ENCODE data around the gene ZMYND8.
"Not testable (repeated sequence)": the region's sequence is repeated elsewhere in the genome, so short reads cannot be mapped to it uniquely, and the experiment has no call there.

Gene ZMYND8

GRCh38 chr20:47356526-47357295 is at the start of gene ZMYND8:
ZMYND8 (minus strand) TSS chr20:47356699; CDS start chr20:47356670, 29 bp downstream.
- peak; percentile 91 for DNase-seq

DNA sequence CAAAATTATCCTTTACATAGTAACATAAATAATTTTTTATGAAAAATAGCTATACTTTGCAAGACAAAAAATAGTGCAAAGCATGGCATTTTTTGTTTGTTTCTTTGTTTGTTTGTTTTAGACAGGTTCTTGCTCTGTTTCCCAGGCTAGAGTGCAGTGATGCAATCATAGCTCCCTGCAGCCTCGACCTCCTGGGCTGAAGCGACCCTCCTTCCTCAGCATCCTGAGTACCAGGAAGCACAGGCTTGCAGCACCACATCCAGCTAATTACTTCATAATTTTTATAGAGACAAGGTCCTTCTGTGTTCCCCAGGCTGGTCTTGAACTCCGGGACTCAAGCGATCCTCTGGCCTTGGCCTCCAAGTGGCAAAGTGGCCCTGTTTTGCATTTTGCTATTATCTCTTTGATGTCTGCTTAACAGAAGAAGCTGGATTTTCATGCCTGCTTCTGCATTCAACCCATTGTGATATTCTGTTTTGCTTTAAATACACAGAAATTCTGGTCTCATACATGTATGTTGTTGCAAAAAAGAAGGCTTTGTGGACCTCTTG is 49.4 kb upstream of the ZMYND8 start:
- no peak for DNase-seq

DNA sequence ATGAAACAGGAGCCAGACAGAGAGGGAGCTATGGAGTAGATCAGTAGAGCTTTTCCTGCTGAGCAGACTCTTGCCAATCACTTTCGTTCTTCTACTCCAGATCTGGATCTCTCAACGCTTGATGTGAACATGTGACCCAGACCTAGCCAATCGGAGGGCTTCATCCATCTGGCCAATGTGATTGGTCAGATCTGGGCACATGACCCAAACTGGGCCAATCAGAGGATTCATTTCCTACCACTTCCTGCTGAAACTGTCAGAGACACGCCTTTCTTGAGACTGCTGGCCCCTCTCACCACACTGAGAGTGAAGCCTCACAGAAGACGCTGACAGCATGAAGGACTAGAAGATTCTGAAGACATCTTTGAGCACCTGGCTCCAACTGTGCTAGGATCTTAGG is 44.2 kb upstream of the ZMYND8 start:
- no peak for DNase-seq

DNA sequence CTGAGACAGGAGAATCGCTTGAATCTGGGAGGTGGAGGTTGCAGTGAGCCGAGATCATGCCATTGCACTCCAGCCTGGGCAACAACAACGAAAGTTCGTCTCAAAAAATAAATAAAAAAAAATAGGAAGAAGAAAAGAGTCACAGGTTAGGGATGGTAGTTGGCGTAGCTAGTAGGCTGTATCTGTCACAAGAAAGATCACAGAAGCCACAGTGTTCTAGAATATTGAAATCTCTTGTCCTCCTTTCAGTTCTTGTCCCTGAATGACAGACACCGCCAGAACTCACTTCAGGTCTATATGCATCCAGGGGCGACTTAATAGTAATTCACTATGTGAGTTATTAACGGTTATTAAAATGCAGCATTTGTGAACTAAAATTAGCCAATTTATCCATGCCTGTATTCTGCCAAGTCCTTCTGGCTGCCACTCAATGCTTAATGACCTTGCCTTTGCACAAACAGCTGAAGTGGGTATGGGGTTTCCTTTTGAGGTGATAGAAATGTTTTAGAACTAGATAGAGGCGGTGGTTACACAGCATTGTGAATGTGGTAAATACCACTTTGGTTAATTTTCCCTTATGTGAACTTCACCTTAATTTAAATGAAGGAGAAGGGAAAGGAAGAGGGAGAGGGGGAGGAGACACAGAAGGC is 41.3 kb upstream of the ZMYND8 start:
- peak; percentile 74 for DNase-seq

GRCh38 chr20:47396762-47397476 is 40.4 kb upstream of the ZMYND8 start:
- no peak for DNase-seq

GRCh38 chr20:47393796-47394514 is 37.5 kb upstream of the ZMYND8 start:
- not testable (repeated sequence) for DNase-seq

DNA sequence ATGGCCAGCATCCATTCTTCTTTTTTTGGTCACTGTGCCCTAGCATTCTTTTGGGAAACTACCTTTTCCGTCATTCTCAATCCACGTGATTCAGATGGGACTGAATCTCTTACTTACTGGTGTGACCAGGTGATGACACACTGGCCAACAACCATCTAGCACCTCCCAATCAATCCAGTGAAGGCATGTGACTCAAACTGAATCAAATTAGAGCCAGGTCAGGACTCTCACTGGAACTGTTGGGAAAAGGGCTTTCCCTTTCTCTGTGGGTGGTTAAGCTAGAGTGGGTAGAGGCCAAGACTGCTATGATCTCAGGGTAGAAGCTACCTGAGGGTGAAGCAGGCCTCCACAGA is 36.2 kb upstream of the ZMYND8 start:
- DNase-seq = no peak

GRCh38 chr20:47392015-47392720 is 35.7 kb upstream of the ZMYND8 start:
- DNase-seq = no peak

DNA sequence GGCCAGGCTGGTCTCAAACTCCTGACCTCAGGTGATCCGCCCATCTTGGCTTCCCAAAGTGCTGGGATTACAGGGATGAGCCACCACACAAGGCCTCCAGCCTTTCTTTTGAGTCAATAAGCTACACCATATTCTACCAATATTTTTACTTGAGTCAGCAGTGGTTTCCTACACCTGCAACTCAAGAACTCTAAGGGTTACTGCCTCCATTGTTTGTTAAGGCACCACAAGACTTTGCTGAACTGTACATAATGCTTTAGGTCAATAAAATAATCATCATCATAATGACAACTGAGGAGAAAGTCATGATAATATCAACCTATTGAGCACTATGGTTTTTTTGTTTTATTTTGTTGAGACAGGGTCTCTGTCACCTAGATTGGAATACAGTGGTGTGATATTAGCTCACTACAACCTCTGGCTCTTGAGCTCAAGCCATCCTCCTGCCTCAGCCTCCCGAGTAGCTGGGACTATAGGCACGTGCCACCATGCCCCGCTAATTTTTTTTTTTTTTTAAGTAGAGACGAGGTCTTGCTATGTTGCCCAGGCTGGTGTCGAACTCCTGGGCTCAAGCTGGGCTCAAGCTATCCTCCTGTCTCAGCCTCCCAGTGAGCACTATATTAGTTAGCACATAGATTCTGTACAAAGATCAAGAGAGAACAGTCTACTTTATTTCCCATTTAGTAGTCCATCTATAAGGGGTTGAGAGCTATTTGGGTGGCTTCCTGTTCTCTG is 34.9 kb upstream of the ZMYND8 start:
- DNase-seq = no peak

DNA sequence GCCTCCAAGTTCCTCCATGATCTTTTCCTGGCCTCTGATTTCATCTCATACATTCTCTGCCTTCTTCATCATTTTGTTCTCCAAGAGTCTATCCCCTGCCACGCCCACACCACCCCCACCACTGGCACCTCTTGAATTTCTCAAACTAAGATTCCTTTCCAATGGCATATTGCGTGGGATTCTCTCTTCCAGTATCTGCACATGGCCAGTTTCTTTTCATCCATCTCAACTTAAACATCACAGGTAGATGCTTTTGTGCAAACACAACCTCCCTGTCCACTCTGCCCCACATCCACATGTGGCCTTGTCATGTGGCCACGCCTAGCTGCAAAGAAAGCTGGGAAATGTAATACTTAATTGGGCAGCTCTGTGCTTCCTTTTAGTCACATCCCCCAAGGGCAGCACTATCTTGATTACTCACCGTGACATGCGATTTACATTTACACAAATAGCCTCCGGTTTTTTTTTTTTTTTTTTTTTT is 33.4 kb upstream of the ZMYND8 start:
- no peak for DNase-seq

GRCh38 chr20:47385968-47386367 is 29.5 kb upstream of the ZMYND8 start:
- not testable (repeated sequence) for DNase-seq

DNA sequence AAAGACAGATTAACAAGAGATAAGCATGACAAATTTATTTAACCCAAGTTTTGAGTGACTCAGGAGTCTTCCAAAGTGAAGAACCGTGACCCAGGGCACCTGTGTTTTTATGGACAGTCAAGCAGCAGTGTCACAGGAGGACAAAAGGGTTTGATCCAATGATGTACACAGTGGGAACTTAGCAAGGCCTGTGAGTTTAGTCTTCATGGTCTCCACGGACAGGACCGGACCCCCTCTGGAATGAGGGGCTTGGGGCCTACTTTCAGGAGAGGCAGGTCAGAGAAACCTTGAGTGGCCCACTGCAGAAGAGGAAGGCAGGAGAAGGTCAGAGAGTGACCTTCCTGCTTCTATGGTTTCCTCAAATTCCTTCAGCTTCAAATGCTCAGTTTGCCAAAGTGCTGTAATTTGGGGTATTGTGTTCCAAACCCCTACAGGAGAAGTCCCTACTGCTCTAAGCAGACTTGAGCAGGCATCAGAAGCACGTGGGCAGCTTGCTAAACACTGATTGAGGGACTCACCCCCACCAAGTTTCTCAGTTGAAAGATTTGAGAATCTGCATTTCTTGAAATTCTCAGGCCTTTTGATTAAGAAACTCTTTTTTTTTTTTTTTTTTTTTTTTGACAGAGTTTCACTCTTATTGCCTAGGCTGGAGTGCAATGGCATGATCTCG is 26.4 kb upstream of the ZMYND8 start:
- no peak for DNase-seq

DNA sequence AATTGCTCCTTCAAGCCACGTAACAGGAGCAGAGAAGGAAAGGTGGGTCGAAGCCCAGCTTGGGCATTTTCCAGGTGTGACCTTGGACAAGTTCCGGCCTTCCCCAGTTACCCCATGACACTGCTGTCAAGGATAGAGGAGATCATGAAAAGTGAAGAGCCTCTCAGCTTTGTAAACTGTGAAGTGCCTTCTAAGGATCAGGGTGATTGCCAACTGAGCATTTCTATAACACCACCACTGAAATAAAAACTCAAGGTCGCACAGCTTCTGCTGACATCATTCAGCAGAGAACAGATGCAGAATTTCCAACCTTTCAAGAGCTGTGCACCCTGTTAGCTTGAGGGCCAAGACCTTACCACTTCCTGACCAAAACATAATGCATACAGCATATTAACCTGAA is 24.0 kb upstream of the ZMYND8 start:
- DNase-seq = no peak

DNA sequence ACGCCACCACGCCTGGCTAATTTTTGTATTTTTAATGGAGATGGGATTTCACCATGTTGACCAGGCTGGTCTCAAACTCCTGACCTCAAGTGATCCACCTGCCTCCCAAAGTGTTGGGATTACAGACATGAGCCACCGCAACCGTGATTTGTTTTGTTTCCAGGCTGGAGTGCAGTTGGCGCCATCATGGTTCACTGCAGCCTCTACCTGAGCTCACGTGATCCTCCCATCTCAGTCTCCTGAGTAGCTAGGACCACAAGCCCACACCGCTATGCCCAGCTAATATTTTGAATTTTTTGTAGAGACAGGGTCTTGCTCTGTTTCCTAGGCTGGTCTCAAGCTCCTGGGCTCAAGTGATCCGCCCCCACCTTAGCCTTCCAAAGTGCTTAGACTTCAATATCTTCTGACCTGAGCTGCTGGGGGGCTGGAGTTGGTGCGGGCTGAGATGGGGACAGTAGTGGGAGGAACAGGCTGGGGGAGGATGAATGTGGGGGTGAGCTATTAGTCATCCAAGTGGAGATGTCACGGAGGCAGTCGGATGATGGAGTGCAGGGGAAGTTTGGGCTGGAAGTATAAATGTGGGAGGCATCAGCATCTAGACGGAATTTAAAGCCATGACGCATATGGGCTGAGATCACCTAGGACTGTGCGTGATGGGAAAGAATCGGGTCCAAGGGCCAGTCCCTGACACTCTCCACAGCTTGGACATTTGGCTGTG is 23.1 kb upstream of the ZMYND8 start:
- no peak for DNase-seq

DNA sequence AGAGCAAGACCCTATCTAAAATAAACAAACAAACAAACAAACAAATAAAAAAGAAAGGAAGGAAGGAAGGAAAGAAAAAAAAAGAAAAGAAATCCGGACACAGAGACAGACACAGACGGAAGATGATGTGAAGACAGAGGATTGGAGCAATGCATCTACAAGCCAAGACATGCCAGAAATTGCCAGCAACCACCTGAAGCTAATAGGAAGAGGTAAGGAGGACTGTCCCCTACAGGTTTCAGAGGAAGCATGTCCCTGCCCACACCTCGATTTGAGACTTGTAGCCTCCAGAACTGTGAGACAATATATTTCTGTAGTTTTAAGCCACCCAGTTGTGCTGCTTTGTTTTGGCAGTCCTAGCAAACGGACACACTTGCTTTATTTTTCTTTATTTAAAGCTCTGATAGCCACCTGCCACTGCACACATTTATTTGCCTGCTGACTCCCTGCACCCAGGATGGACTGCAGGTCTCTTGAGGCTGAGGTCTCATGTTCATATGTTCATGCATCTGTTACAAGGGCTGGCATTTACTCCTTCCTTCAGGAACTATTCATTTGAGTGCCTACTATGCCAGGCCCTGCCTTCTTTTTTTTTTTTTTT is 20.7 kb upstream of the ZMYND8 start:
- no peak for DNase-seq

GRCh38 chr20:47376096-47376643 is 19.7 kb upstream of the ZMYND8 start:
- not testable (repeated sequence) for DNase-seq

DNA sequence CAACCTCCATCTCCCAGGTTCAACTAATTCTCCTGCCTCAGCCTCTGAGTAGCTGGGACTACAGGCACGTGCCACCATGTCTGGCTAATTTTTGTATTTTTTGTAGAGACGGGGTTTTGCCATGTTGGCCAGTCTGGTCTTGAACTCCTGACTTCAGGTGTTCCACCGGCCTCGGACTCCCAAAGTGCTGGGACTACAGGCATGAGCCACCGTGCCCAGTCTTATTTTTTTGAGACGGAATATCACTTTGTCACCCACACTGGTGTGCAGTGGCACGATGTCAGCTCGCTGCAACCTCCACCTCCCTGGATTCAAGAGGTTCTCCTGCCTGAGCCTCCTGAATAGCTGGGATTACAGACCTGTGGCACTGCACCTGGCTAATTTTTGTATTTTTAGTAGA is 17.6 kb upstream of the ZMYND8 start:
- DNase-seq = not testable (repeated sequence)

- DNase-seq = no peak
Observed at GRCh38 chr20:47373206-47373733, 16.8 kb upstream of the ZMYND8 start.
